Smooth muscle cell (in vitro differentiated cells): ENCODE results near the gene SATB2. TPM values are rescaled to one million over a fixed set of nuclear protein-coding genes. Genes with fewer than 3 reads are reported as not detected.

Experiments used
- DNase-seq: peaks from one replicate; lab custom pipeline; 2025; ENCODE audit not compliant: unreplicated experiment; lab: John Stamatoyannopoulos, UW
- H2AFZ ChIP-seq: fragments of 200-600 bp; sonication (generic); 2 replicates; pipeline ENCODE4 v1.6.0; 2016; ENCODE audit warnings: antibody characterized with exemption, low read depth, mild to moderate bottlenecking
- H3F3A ChIP-seq: fragments of 200-600 bp; sonication (generic); 2 replicates; pipeline ENCODE4 v1.6.0; 2017; ENCODE audit warnings: antibody characterized with exemption, low read depth
- H3K27ac ChIP-seq: fragments of 200-600 bp; sonication (generic); 2 replicates; pipeline ENCODE4 v1.5.1; 2016; ENCODE audit warnings: low read depth, mild to moderate bottlenecking
- H3K27me3 ChIP-seq: fragments of 200-600 bp; sonication (generic); 2 replicates; pipeline ENCODE4 v1.6.1; 2016; ENCODE audit warnings: low read depth, mild to moderate bottlenecking
- H3K36me3 ChIP-seq: fragments of 200-600 bp; sonication (generic); 2 replicates; pipeline ENCODE4 v1.5.1; 2016; ENCODE audit warnings: low read depth
- H3K4me1 ChIP-seq: fragments of 200-600 bp; sonication (generic); 2 replicates; pipeline ENCODE4 v1.5.1; 2016; ENCODE audit warnings: low read depth
- H3K4me2 ChIP-seq: fragments of 200-600 bp; sonication (generic); 2 replicates; pipeline ENCODE4 v1.6.0; 2016; ENCODE audit warnings: mild to moderate bottlenecking
- H3K4me3 ChIP-seq: fragments of 200-600 bp; sonication (generic); 2 replicates; pipeline ENCODE4 v1.5.1; 2016; ENCODE audit warnings: mild to moderate bottlenecking
- H3K79me2 ChIP-seq: fragments of 200-600 bp; sonication (generic); 2 replicates; pipeline ENCODE4 v1.6.0; 2016; ENCODE audit warnings: low read depth, mild to moderate bottlenecking
- H3K9ac ChIP-seq: fragments of 200-600 bp; sonication (generic); 2 replicates; pipeline ENCODE4 v1.6.0; 2016; ENCODE audit warnings: low read depth
- H3K9me3 ChIP-seq: fragments of 200-600 bp; sonication (generic); replicated peaks from 2 replicates; pipeline ENCODE4 v1.5.1; 2016; ENCODE audit warnings: low read depth
- H4K20me1 ChIP-seq: fragments of 200-600 bp; sonication (generic); 2 replicates; pipeline ENCODE4 v1.6.0; 2016; ENCODE audit warnings: low read depth
- CTCF ChIP-seq: fragments of 200-600 bp; sonication (generic); IDR thresholded peaks from 2 replicates; pipeline ENCODE4 v1.5.1; 2017; ENCODE audit warnings: borderline replicate concordance, mild to moderate bottlenecking, antibody characterized with exemption; ENCODE audit not compliant: insufficient read depth, poor library complexity, severe bottlenecking
- WGBS: methylation state at CpG from one replicate; pipeline ENCODE4 v1.1.7; 2016; ENCODE audit warnings: low lambda C conversion rate; 5-methylcytosine and 5-hydroxymethylcytosine counted together
- polyA plus RNA-seq: library from polyadenylated mRNA; unstranded; fragments of >200 nt; fragmentation: Nextera tagmentation; extraction: Ambion mirVana; gene quantifications from 2 replicates; pipeline ENCODE4 v1.2.1, GENCODE V29; 2016
- total RNA-seq: library from RNA; depleted of rRNA; stranded (reverse); fragments of >200 nt; gene quantifications from 2 replicates; pipeline ENCODE4 v1.2.3, GENCODE V29; 2014

SATB2 gene
- total and polyA plus RNA-seq, 2 experiments from 2014 or later: 0.73 to 12.5 TPM

DNA sequence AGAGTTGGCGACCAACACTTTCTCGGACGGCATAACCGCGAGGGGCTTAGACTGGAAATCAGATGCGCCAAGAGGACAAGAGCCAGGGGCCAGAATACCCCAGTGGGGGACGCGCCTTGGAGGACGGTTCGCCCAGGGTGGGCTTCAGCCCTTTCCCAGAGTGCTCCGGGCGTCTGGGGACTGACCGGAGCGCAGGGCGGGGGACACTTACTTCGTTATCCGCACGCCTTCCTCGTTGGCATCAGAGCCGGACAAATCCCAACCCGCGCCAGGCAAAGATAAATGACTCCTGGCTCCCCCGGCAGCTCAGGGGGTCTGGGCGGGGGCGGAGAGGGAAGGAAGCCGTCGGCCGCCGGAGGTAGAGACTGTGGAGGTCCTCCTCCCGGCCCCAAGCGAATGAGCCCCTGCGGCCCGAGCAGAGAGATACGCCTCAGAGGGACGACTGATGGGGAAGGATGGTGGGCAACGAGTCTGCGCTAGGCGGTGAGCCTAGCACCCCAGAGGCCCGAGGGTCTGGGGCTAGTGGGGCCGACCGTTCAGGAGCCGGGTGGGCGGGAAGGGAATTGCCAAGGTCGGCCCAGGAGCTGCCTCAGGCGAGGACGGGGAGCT, 4.7 kb upstream of the SATB2 start:
- Histone ChIP-seq H3K27me3 (peaks cover 78% of the 10 kb centered on the region), H3K4me3 (peak overlapping the region; percentile 62), H3K4me2 (peak overlapping the region; percentile 95), H4K20me1 (no peaks in the 10 kb centered on the region), H3K9ac (no peak overlapping the region), H3K4me1 (peaks cover 10% of the 10 kb centered on the region), H3K27ac (no peak overlapping the region), H3K79me2 (no peaks in the 10 kb centered on the region), H3K36me3 (no peaks in the 10 kb centered on the region), H2AFZ (no peak overlapping the region), H3F3A (no peaks in the 10 kb centered on the region), H3K9me3 (no peaks in the 10 kb centered on the region)
- DNase-seq: no peak
- TF ChIP-seq CTCF: no peak
- 4% methylated on average over 36 of the region's 46 CpGs for WGBS

DNA sequence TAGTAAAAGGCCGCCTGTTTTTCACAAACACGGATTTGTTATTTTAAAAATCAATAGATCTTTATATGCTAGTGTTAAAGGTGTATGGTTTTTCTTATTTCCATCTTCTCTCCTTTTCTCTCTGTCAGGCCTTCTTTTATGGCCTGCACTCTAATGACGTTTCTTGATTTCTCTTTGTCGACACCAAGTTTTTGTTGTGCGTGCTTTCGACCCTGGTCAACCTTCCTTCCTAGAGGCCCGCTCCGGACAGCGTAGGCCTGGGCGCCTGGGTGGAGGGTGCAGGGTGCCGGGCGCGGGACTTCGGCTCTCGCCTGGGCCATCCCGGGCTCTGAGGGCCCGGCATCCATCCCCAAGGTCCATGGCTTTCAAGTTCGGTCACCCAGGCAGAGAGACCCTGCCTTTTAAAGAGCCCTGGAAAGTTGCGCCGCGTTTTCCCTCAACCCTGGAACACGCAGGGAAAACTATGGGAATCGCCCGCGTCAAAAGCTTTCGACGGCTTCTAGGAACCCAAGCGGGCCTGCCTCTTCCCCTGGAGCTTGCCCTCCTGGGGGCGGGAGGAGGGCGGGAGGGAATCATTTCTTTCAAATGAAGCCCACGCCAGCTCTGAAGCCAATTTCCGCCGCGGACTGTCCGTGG, 4.1 kb upstream of the SATB2 start:
- Histone ChIP-seq H3K79me2 (no peaks in the 10 kb centered on the region), H3K9ac (no peak overlapping the region), H3K9me3 (no peaks in the 10 kb centered on the region), H3K27me3 (peaks cover 78% of the 10 kb centered on the region), H3F3A (no peaks in the 10 kb centered on the region), H3K4me3 (peak overlapping the region; percentile 62), H3K4me2 (peak overlapping the region; percentile 18), H3K4me1 (peaks cover 16% of the 10 kb centered on the region), H2AFZ (no peak overlapping the region), H3K27ac (no peak overlapping the region), H4K20me1 (no peaks in the 10 kb centered on the region), H3K36me3 (no peaks in the 10 kb centered on the region)
- TF ChIP-seq CTCF: no peak
- 14% methylated on average over 35 of the region's 35 CpGs for WGBS
- DNase-seq: no peak

- no peak for TF ChIP-seq CTCF
- no peaks in the 10 kb centered on the region for H3F3A ChIP-seq
- 34% methylated on average over 13 of the region's 13 CpGs for WGBS
- H3K9me3 ChIP-seq: no peaks in the 10 kb centered on the region
- H3K27me3 ChIP-seq: peaks cover 78% of the 10 kb centered on the region
- no peak for DNase-seq
- H2AFZ ChIP-seq: no peak overlapping the region
- no peaks in the 10 kb centered on the region for H3K79me2 ChIP-seq
- peak overlapping the region; percentile 91 for H3K4me2 ChIP-seq
- H3K36me3 ChIP-seq: no peaks in the 10 kb centered on the region
- no peak overlapping the region for H3K9ac ChIP-seq
- no peak overlapping the region for H3K27ac ChIP-seq
- peak overlapping the region; percentile 71 for H3K4me3 ChIP-seq
- peaks cover 6% of the 10 kb centered on the region for H4K20me1 ChIP-seq
- peaks cover 23% of the 10 kb centered on the region for H3K4me1 ChIP-seq
Observed at GRCh38 chr2:199460846-199461710, 3.3 kb upstream of the SATB2 start.
